GM19099 (cell line): Measurements from ENCODE around the gene CBX2.

Experiments
- POLR2A ChIP-seq: IDR thresholded peaks from 3 replicates; pipeline ENCODE4 v1.6.1; 2011; ENCODE audit warnings: low read depth; ENCODE audit not compliant: insufficient read length; ENCODE audit errors: extremely low read depth

The CBX2 gene

DNA sequence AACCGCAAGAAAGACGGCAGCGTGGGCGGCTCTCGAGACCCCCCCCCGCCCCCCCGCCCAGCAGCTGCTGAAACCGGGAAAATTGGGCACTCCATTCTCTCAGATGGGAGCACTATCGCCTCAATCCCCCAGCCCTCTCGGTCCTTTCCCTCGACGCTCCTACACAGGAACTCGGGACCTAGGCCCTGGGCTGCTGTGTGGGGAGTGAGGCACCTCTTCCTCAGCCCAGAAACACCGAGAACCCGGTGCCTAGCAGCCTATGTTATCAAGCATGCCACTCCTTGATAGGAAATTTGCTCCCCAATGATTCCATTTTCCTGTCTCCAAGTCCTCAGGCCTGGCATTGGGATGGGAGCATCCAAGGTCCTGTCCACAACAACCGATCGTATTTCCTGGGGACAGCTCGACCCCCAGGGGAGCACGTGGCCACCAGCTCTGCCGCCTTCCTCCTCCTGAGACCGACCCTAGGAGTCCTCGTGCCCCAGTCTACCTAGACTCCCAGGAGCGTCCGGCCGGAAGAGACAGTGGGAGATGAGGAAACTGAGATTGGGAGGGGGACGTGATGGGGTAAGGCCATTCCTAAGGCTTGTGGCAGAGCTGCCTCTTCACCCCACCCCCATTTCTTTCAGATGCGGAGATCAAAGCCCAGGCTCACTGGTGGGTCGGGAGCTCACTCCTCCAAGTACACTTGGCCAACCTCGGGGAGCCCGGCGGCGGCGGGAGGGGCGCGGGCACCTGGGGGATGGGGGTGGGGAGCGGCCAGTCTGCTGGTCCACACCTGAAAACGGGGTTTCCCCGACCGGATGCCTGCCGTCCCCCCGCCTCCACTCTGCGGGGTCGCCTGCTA is 36.4 kb downstream of the CBX2 start:
- no peak for TF ChIP-seq POLR2A

DNA sequence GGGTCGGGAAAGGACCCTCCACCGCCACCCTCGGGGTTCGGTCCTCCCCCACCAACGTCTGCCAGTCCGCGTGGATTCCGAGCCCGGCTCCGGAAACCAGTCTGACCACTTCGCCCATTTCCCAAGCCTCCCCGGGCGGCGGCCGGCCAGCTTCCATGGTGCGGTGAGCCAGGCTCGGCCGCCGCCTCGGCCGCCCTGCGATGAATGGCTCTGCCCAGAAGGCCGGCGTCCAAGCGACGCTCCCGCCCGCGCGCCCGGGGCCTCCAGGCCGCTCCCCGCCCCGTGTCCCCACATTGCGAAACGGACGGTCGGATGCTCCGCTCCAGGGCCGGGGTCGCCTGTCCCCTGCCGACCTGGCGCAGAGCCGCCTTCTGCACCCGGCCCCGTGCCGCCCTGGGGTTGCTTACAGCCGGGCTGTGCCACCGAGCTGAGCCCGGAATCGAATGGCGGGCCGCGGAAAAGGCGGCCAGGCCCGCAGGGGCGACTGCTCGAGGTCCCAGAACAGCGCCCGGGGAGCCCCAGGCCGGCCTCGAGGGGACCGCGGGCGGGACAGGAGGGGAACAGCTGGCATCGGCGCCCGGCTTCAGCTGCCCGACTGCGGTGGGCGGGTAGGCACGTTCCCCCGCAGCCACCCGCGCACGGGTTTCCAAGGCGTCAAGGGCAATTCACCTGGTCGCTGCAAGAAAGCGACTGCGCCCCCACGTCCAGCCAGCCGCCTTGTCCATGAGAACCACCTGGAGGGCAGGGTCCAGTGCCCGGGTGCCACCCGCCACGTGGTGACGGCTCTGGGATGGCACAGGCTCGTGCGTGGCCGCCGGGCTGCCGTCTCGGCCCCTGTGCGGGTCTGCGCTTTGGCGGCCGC is 37.3 kb downstream of the CBX2 start:
- TF ChIP-seq POLR2A: no peak

DNA sequence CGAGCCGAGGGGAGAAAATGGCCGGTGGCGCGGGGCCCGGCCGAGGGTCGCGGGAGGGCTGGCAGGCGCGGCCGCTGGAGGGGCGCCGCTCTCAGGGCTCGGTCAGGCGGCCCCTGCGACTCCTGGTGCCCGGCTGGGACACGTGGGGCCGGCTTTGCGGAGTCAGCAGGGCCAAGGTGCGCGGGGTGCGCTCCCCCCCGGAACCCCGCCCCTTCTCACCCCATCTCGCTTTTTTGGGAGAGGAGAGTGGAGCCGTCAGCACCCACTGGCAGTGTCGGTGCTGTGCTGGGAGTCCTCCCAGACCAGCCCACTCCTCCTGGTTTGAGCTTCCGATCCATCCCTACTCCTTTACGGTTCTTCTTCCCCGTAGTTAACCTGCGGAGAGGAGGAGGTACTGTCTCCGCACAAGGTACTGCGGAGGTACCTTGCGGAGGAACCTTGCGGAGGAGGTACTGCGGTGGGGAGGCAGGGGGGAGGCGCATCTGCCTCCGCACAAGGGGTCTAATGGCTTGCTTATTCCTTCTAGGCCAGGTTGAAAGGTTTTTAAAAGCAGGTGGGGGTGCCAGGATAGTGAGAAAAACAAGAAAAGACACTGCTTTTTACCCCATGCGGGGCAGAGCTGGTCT is 38.0 kb downstream of the CBX2 start:
- no peak for TF ChIP-seq POLR2A

DNA sequence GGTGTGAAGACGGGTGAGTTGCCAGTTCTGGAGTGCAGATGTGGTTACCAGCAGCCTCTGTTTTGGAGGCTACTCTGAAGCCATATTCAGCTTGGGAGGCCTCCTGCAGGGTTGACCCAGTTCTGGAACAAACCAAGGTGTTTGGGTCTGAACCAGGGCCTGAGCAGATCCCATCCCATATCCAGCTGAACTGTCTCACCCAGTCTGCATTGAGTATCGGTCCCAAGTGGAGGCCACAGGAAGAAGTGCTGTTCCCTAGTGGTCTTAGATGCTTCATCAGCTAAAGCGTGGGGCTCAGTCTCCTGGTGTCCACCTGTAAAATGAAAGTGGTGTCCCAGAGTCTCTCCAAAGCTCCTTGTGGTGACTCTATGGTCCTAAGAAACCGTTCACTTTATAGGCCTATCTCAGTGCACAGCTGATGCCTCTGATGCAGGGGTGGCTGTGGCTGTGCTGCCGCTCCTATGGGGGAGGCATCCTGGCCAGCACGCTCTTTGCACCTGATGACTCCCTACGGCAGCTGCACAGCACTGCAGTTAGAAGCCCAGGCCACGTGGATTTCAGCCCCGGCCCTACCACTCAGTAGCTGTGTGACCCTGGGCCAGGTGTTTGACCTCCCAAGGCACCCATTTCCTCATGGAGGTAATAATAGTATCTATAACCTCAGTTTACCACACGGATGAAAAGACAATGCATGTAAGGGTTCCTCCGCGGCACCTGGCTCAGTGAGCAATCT is 40.2 kb downstream of the CBX2 start:
- no peak for TF ChIP-seq POLR2A

DNA sequence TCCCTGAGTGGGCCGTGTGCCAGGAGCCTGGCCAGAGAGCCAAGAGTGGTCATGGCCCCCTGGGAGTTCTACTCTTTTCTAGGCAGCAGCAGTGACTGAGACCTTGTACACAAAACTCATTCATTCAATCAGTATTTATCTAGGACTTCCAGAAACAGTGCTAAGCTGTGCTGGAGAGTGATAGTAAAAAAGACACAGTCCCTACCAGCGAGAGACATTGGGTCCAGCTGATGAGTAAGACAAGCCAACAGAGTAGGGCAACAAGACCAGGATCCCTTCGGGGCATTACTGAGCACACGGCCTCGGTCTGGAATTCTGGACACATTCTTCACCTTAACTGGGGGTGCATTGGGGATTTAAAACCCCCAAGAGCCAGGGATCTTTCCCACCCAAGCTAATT is 41.1 kb downstream of the CBX2 start:
- TF ChIP-seq POLR2A: no peak

DNA sequence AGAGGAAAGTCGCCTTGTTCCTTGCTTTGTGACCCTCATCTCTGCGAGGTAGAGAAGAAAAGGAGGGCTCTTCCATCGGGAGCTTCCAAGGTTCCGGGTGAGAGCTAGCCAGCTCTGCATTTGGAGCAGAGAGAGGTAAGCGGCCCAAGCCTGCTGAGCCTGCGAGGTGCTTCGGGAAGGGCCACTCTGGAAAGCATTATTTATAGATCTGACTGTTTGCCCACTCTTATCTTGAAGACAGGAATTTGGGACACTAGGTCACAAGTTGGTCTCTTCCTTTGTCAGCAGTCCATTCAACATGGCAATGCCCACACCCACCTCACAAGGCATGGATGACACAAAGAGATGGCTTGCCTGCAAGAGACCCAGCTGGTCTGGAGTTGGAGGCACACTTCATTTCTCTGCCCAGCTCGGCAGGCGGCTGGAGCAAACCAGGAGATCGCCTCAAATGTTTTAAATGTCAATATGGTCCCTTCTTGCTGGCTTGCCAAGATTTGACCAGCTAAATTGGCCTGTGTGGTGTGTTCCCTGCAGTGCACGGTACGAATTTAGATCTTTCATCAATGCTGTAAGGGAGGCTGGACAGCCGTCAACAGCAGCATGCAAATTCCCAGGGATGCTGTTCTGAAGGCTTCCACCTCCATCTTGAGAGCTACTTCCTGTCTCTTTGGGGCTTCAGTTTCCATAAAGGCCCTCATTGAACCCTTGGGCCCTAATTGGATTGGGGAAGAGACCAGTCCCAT is 41.8 kb downstream of the CBX2 start:
- no peak for TF ChIP-seq POLR2A

DNA sequence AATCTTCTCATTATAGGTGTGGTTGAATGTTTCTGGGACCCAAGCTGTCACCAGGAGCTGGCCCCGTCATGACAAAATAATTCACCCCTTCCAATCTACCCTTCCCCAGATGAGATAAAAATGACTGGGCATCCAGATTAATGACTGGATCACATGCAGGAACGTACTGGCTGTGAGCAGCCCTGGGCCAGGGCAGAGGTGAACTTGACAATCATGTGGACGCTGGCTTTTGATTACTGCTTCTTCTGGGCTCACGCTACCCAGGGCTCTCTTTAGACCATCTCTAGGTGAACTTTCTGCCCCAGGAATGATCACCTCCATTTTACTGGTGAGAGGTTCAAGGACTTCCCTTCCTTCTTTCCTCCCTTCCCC is 43.0 kb downstream of the CBX2 start:
- no peak for TF ChIP-seq POLR2A

DNA sequence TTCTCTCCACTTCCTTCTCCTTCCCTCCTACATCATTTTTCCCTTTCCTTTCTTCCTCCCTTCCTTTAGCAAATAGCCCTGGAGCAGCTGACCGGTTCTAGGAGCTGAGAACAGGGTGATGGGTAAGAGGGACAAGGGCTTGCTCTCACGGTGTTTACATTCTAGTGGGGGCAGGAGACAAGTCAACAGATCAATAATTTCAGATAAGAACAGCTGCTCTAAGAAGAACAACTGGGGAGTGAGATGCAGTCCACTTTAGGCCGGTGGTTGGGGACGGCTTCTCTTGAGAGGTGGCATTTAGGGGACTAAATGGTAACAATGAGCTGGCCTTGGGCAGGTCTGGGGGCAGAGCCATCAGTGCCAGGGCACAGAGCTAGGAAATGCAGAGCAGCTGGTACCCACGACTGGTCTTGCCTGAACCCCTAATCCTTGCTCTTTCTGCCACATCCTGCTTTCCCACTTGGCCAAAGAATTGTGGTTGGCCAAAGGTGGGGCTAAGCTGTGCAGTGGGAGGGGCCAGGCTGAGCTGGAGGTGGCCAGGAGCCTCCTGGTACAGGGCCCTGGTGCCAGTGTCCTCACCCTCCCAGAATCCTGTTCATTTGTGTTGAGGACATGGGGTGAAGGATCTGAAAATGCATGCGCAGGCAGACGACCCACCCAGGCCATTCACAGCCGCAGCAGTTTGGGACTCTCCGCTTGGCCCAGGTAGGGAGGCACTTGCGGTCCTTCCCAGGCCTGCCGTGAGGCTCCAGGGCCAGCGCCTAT is 43.6 kb downstream of the CBX2 start:
- TF ChIP-seq POLR2A: no peak

DNA sequence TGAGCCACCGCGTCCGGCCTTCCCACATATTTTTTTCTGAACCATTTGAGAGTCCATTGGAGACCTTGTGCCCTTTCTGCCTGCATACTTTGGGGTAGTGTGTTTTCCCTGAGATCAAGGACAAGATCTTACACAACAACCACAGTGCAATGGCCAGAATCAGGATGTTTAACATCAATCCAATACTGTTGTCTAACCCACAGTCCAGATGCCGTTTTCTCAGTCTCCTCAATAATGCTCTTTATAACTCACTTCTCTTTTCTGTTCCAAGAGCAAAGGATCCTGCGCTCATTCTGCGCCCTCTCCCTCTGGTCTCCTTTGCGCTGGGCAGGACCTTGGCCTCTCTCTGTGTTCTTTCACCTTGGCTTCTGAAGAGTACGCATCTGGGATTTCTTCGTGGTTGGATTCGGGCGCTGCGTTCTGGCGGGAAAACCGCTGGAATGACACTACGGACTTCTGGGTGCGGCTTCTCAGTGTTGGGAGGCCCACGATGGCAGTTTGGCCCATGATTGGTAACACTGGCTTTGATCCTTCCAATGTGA is 44.7 kb downstream of the CBX2 start:
- no peak for TF ChIP-seq POLR2A

DNA sequence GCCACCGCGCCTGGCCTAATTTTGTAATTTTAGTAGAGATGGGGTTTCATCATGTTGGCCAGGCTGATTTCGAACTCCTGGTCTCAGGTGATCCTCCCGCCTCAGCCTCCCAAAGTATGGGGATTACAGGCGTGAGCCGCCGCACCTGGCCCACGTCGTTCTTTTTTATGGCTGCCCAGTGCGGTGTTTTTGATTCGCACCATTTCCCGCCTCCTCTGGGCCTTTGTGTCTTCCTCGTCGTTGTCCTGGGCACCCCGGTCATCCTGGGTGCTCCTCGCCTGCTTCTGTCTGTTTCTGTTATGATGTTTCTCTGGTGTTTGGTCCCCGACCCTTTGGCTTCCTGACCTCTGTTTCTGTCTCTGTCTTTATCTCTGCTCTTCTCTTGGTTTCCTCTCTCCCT is 46.3 kb downstream of the CBX2 start:
- TF ChIP-seq POLR2A: no peak

DNA sequence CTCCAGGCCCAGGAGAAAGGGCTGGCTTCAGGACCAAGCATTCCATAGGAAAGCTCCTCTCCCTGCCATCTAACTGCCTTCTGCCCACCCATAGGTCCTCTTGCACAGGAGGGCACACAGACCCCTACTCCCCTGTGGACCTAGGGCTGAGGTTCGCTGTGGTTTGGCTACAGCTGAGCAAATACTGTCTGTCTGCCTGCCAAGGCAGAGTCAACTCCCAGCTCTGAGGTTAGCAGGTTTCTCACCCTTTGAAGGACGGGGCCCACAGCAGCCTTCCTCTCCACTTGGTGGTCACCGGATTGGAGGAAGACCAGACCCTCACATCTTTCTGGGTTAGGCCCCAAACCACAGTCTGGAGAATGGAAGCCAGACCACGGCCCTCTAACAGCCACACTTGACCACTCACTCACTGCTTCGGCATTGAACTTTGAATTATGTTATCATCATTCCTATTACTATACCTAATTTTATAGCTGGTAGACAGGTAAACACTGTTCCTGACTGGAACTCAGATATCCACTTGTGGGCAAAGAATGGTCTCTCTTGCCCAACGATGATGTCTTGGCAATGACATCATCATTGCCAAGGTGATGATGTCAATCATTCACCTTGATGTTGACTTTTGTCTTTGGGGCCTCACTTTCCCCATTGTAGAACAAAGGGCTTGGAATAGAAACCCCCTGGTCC is 47.1 kb downstream of the CBX2 start:
- TF ChIP-seq POLR2A: no peak

DNA sequence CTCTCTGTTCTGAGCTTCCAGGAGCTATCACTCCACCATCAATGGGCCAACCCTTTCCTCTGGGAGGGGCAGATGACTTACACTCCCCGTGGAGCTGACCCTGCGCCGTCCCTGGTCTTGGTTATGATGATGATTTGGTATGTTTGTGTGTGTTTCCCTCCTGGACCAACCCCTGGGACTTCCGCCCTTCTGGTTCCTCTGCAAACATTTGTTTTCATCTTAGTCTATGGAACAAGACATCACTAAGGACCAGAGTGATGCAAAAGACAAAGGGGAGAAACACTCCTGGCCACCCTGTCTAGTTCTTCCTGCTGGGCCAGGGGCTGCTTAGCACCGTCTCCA is 47.6 kb downstream of the CBX2 start:
- no peak for TF ChIP-seq POLR2A

DNA sequence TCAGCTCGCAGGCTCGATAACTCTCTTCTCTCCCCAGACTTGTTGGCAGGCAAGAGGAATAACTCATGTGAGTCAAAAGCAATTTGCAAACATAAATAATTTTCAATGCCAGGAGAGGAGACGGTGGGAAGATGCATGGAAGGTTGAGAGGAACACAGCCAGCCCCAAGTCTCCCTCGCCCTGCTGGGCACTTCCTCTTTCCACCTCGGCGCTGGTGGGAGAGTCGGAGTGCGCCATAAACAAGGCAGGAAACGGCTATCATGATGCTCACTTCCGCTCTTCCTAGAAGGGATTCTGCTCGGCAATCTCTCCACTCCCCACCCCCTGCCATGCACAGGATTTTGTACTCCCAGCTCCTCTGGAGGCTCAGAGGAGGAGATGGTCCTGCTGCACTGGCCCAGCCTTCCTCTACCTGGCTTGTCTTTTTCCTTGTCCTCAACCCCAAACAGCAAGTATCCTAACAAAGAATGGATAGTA is 48.3 kb downstream of the CBX2 start:
- no peak for TF ChIP-seq POLR2A

DNA sequence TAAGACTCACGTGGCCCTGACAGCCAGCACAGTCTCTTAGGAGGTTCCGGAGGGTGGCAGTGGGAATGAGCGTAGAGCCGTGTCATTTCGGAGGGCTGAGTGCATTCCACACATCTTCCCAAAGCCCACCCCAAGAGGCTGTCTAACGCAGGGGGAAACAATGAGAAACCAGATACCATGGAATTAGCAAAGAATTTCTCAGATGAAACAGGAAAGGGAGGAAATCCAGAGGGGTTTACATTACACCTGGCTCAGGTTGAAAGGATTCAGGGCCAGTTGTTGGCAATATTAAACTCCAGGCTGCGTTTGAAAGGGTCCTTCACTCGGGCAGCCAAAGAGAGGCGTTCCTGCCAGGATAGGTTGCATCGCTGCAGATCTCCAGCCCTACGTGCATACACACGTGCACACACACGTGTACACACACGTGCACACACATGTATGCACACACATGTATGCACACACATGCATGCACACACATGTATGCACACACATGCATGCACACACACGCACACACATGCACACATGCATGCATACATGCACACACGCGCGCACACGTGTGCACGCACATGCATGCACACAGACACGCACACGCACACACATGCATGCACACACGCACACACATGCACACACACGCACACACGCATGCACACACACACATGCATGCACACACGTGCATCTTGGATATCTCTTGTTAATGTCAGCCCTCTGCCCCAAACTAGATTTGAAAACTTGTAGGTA is 49.1 kb downstream of the CBX2 start:
- no peak for TF ChIP-seq POLR2A
